NCI-H446 (cell line): Measurements from ENCODE around the gene RGS10.

Experiments
- DNase-seq, 2 experiments: peaks; one replicate each; lab custom pipeline; 2025; lab: John Stamatoyannopoulos, UW

Gene RGS10

GRCh38 chr10:119518176-119518575 lies 24.3 kb downstream of the RGS10 start:
- DNase-seq: no peak

- DNase-seq: no peak
Observed at GRCh38 chr10:119517235-119518141, 25.0 kb downstream of the RGS10 start.

GRCh38 chr10:119516381-119517234 lies 25.9 kb downstream of the RGS10 start:
- DNase-seq: no peak

- DNase-seq: no peak
Observed at GRCh38 chr10:119515511-119516045, 26.9 kb downstream of the RGS10 start.

GRCh38 chr10:119514819-119515218 lies 27.7 kb downstream of the RGS10 start:
- no peak for DNase-seq

GRCh38 chr10:119511828-119512515 lies 30.5 kb downstream of the RGS10 start:
- DNase-seq: no peak

GRCh38 chr10:119509909-119510451 lies 32.5 kb downstream of the RGS10 start:
- DNase-seq: peak in 1 of 2 experiments; percentile 27

- DNase-seq: no peak
Observed at GRCh38 chr10:119507115-119507514, 35.4 kb downstream of the RGS10 start.

- no peak for DNase-seq
Observed at GRCh38 chr10:119505588-119506315, 36.8 kb downstream of the RGS10 start.

- DNase-seq: peak in 1 of 2 experiments; percentile 17
Observed at GRCh38 chr10:119505131-119505551, 37.4 kb downstream of the RGS10 start.

- DNase-seq: no peak
Observed at GRCh38 chr10:119504651-119505050, 37.9 kb downstream of the RGS10 start.

- peak in 1 of 2 experiments; percentile 54 for DNase-seq
Observed at GRCh38 chr10:119503821-119504220, 38.7 kb downstream of the RGS10 start.

GRCh38 chr10:119502618-119503155 lies 39.8 kb downstream of the RGS10 start:
- DNase-seq: no peak

- no peak for DNase-seq
Observed at GRCh38 chr10:119502209-119502608, 40.3 kb downstream of the RGS10 start.

GRCh38 chr10:119501690-119502089 lies 40.8 kb downstream of the RGS10 start:
- DNase-seq: no peak

GRCh38 chr10:119500821-119501220 lies 41.7 kb downstream of the RGS10 start:
- DNase-seq: no peak

GRCh38 chr10:119500123-119500795 lies 42.3 kb downstream of the RGS10 start:
- no peak for DNase-seq

GRCh38 chr10:119499677-119500002 lies 42.9 kb downstream of the RGS10 start:
- DNase-seq: no peak

- no peak for DNase-seq
Observed at GRCh38 chr10:119498889-119499676, 43.4 kb downstream of the RGS10 start.
